ENCODE results near the gene KCND3.

- TF ChIP-seq CTCF (IDR thresholded peaks at IDR 0.05), result no peak
- TF ChIP-seq POLR2A (IDR thresholded peaks at IDR 0.05), result no peak
- TF ChIP-seq POLR2AphosphoS5 (IDR thresholded peaks at IDR 0.05), result no peak
Observed at GRCh38 chr1:111821121-111821745, 168.2 kb downstream of the KCND3 start.

Measured in upper lobe of left lung (tissue), 4 donors.